GM12878 (cell line): ENCODE measurements around the gene A4GNT. TPM values are rescaled to one million over a fixed set of nuclear protein-coding genes. Genes with fewer than 3 reads are reported as not detected.

Experiments
- ATAC-seq: fragments of 200-7000 bp; cut with Tn5 transposase; 3 replicates; pipeline ENCODE4 v1.9.1; 2020; ENCODE audit warnings: mild to moderate bottlenecking, moderate library complexity
- BruUV-seq: library from RNA; stranded (reverse); fragments of 400-500 nt; replicated peaks from 2 replicates; lab custom pipeline; 2021; lab: Mats Ljungman, UMichigan
- CTCF ChIA-PET: fragments of 300-600 bp; sonication (Branson Sonifier 250); formaldehyde crosslinking; extraction: SDS; loops from one replicate; lab custom pipeline; 2021; ENCODE audit warnings: inconsistent platforms; lab: Yijun Ruan, JAX
- POLR2A ChIA-PET: fragments of 350-600 bp; formaldehyde crosslinking; extraction: SDS; loops from one replicate; lab custom pipeline; 2021; ENCODE audit warnings: inconsistent platforms; lab: Charles Lee
- RAD21 ChIA-PET: fragments of 300-600 bp; sonication (Branson Sonifier 250); formaldehyde crosslinking; loops from one replicate; lab custom pipeline; 2023; ENCODE audit warnings: antibody characterized with exemption; ENCODE audit not compliant: unreplicated experiment; lab: Charles Lee
- SMC1A ChIA-PET: fragments of 300-600 bp; sonication (Branson Sonifier 250); formaldehyde crosslinking; loops from one replicate; lab custom pipeline; 2023; ENCODE audit not compliant: unreplicated experiment, uncharacterized antibody; lab: Charles Lee
- DNase-seq: peaks from one replicate; pipeline ENCODE4 v3.0.0-alpha.2; 2011; ENCODE audit warnings: low read depth, low spot score
- FAIRE-seq: peaks from 3 replicates; lab custom pipeline; 2011; peaks lifted over from hg19 to GRCh38; lab: Jason Lieb, UNC
- H2AFZ ChIP-seq: 2 replicates; pipeline ENCODE4 v1.6.0; 2011; ENCODE audit warnings: low read depth, low read length, control low read depth; ENCODE audit not compliant: control insufficient read depth
- H3K27ac ChIP-seq: 2 replicates; pipeline ENCODE4 v1.5.1; 2011; ENCODE audit warnings: control low read depth; ENCODE audit not compliant: control insufficient read depth, insufficient read depth
- H3K27me3 ChIP-seq, 2 experiments: replicated peaks in 1 of 2; 2 replicates each; pipeline versions ENCODE4 v1.6.0 to v1.6.1; 2011; ENCODE audit warnings: low read length in 1 of 2; ENCODE audit not compliant: control insufficient read depth in 2 of 2, insufficient read depth in 2 of 2
- H3K36me3 ChIP-seq, 2 experiments: 2 replicates each; pipeline ENCODE4 v1.5.1; 2011; ENCODE audit warnings: low read length in 1 of 2; ENCODE audit not compliant: control insufficient read depth in 2 of 2, insufficient read depth in 2 of 2
- H3K4me1 ChIP-seq: 2 replicates; pipeline ENCODE4 v1.6.1; 2011; ENCODE audit warnings: mild to moderate bottlenecking, low read length, moderate library complexity, mixed read lengths; ENCODE audit not compliant: control insufficient read depth, insufficient read depth
- H3K4me2 ChIP-seq: 2 replicates; pipeline ENCODE4 v1.6.0; 2011; ENCODE audit warnings: control low read depth; ENCODE audit not compliant: control insufficient read depth, insufficient read depth
- H3K4me3 ChIP-seq: fragments of 200-600 bp; sonication (generic); 2 replicates; pipeline ENCODE4 v1.5.1; 2016
- H3K79me2 ChIP-seq: 2 replicates; pipeline ENCODE4 v1.6.0; 2011; ENCODE audit warnings: low read length; ENCODE audit not compliant: control insufficient read depth, insufficient read depth
- H3K9ac ChIP-seq: 2 replicates; pipeline ENCODE4 v1.8.0; 2011; ENCODE audit warnings: low read length, control low read depth, mixed read lengths; ENCODE audit not compliant: control insufficient read depth, insufficient read depth
- H3K9me3 ChIP-seq: replicated peaks from 3 replicates; pipeline ENCODE4 v1.5.1; 2011; ENCODE audit warnings: mild to moderate bottlenecking, low read length; ENCODE audit not compliant: control insufficient read depth, insufficient read depth
- H4K20me1 ChIP-seq: 2 replicates; pipeline ENCODE4 v1.6.0; 2011; ENCODE audit not compliant: control insufficient read depth, insufficient read depth
- CEBPZ ChIP-seq: fragments of 150-350 bp; IDR thresholded peaks from 2 replicates; pipeline ENCODE4 v1.6.1; 2016; ENCODE audit warnings: low read depth, low read length
- FOXM1 ChIP-seq: IDR thresholded peaks from 2 replicates; pipeline ENCODE4 v1.6.1; 2012; ENCODE audit warnings: low read depth, mild to moderate bottlenecking, inconsistent platforms, low read length, moderate library complexity
- IRF3 ChIP-seq: fragments of 450-650 bp; IDR thresholded peaks from 2 replicates; pipeline ENCODE4 v1.6.1; 2014; ENCODE audit warnings: mild to moderate bottlenecking
- RAD21 ChIP-seq: IDR thresholded peaks from 2 replicates; pipeline ENCODE4 v1.6.1; 2011; ENCODE audit warnings: mild to moderate bottlenecking, low read depth, low read length, moderate library complexity; ENCODE audit not compliant: insufficient read depth
- SP1 ChIP-seq: IDR thresholded peaks from one replicate; pipeline ENCODE4 v1.6.1; 2011; ENCODE audit warnings: low read depth, low read length
- in situ Hi-C: fragments of 300-500 bp; cut with MboI; formaldehyde crosslinking; loops from 9 replicates; pipeline ENCODE4 v1.14.3; 2018; ENCODE audit warnings: mixed read lengths
- intact Hi-C: fragments of 100-400 bp; cut with micrococcal nuclease; formaldehyde crosslinking; loops from one replicate; pipeline ENCODE4 v1.14.2; 2022; ENCODE audit not compliant: unreplicated experiment
- polyA plus RNA-seq, 11 experiments: library from polyadenylated mRNA; depleted of rRNA in 4 of 11; unstranded in 6 of 11; stranded (reverse) in 5 of 11; fragments of >200 nt; fragmentation: Nextera tagmentation in 4 of 11; fragmentation: Illumina TruSeq in 1 of 11; extraction: Ambion mirVana in 4 of 11; extraction: Trizol in 1 of 11; gene quantifications; 1 replicate in 1 of 11; 2 replicates in 10 of 11; pipeline versions ENCODE4 v1.2.1 to v1.2.3, GENCODE V29; 2011 to 2016; ENCODE audit warnings: inconsistent platforms in 2 of 11, missing spikeins in 2 of 11, low read depth in 1 of 11
- total RNA-seq, 4 experiments: library from RNA; depleted of rRNA in 3 of 4; stranded (reverse); fragments of >200 nt in 3 of 4; fragmentation: Illumina TruSeq in 1 of 4; extraction: Trizol in 1 of 4; gene quantifications; 2 replicates each; pipeline versions ENCODE4 v1.2.1 to v1.2.3, GENCODE V29; 2013 to 2021

A4GNT gene
- total and polyA plus RNA-seq, 10 of the 15 experiments (the other 5 are each of a cell fraction or from before 2014, with no cell fraction given) = not detected

GRCh38 chr3:138084196-138084595 lies 48.0 kb downstream of the A4GNT start (continued):
- TF ChIP-seq CEBPZ (no peak), RAD21 (no peak), IRF3 (no peak)

GRCh38 chr3:138082992-138083386 lies 49.2 kb downstream of the A4GNT start:
- in situ Hi-C loops = no loop called here
- Histone ChIP-seq H3K4me1 (peaks cover 8% of the 10 kb centered on the region), H3K9me3 (no peaks in the 10 kb centered on the region)
- TF ChIP-seq SP1 (peak; percentile 30), FOXM1 (no peak)
- TF ChIP-seq, all 136 proteins: peak for 1
- ATAC-seq = peak; percentile 47
- Histone ChIP-seq H3K27me3 (peaks cover 0 to 2% of the 10 kb centered on the region in 2 experiments; a peak in 2 of 4 replicates), H3K27ac (peak overlapping the region; percentile 11; the same call in 1 of the 2 replicates), H3K36me3 (no peaks in the 10 kb centered on the region), H3K4me3 (no peak overlapping the region), H3K79me2 (no peaks in the 10 kb centered on the region), H3K4me2 (0 out of 2 replicates have a peak overlapping the region, but pooled peaks have one; percentile 17), H4K20me1 (no peaks in the 10 kb centered on the region), H3K9ac (no peak overlapping the region), H2AFZ (no peak overlapping the region)
- ChIA-PET RAD21 (interaction anchor here (0.9 kb wide), 1 partner anchor 10 kb away, joined by 3 read pairs; no protein-coding TSS in a partner anchor), CTCF (interaction anchor here (1.3 to 1.5 kb wide), 3 partner anchors 13 to 36 kb away, joined by 3 to 8 read pairs (median 4); no protein-coding TSS in a partner anchor), SMC1A (no interaction called here), POLR2A (no interaction called here)
- BruUV-seq = no TSS peak
- no peak for FAIRE-seq
- intact Hi-C loops = no loop called here
- DNase-seq = no peak
